SKM-1 (cell line): ENCODE results near the gene ISCU.
"Not testable (repeated sequence)": the region's sequence is repeated elsewhere in the genome, so short reads cannot be mapped to it uniquely, and the experiment has no call there.

ENCODE experiments used
- DNase-seq: peaks from one replicate; lab custom pipeline; 2025; ENCODE audit not compliant: unreplicated experiment; lab: John Stamatoyannopoulos, UW

The ISCU gene

GRCh38 chr12:108568338-108569154, 6.2 kb downstream of the ISCU start:
- DNase-seq: no peak

- DNase-seq: no peak
These were observed 8.6 kb downstream of the ISCU start for GRCh38 chr12:108570743-108571608.

GRCh38 chr12:108571609-108572165, 9.3 kb downstream of the ISCU start:
- DNase-seq: no peak

GRCh38 chr12:108572166-108572790, 9.9 kb downstream of the ISCU start:
- DNase-seq: no peak

GRCh38 chr12:108573317-108573716, 10.9 kb downstream of the ISCU start:
- no peak for DNase-seq

- DNase-seq: not testable (repeated sequence)
These were observed 11.9 kb downstream of the ISCU start for GRCh38 chr12:108574276-108574675.

GRCh38 chr12:108575199-108575912, 13.0 kb downstream of the ISCU start:
- DNase-seq: no peak

GRCh38 chr12:108576660-108577234, 14.4 kb downstream of the ISCU start:
- no peak for DNase-seq

- DNase-seq: no peak
These were observed 15.1 kb downstream of the ISCU start for GRCh38 chr12:108577458-108577857.

GRCh38 chr12:108578264-108578663, 15.9 kb downstream of the ISCU start:
- no peak for DNase-seq

GRCh38 chr12:108578813-108579212, 16.4 kb downstream of the ISCU start:
- DNase-seq: no peak

GRCh38 chr12:108580531-108580930, 18.1 kb downstream of the ISCU start:
- no peak for DNase-seq

- no peak for DNase-seq
These were observed 19.2 kb downstream of the ISCU start for GRCh38 chr12:108581311-108582227.

- DNase-seq: no peak
These were observed 20.1 kb downstream of the ISCU start for GRCh38 chr12:108582509-108582908.

- no peak for DNase-seq
These were observed 20.8 kb downstream of the ISCU start for GRCh38 chr12:108582978-108583770.

GRCh38 chr12:108583991-108584390, 21.6 kb downstream of the ISCU start:
- DNase-seq: no peak

GRCh38 chr12:108584456-108585065, 22.2 kb downstream of the ISCU start:
- no peak for DNase-seq

GRCh38 chr12:108585864-108586263, 23.5 kb downstream of the ISCU start:
- DNase-seq: no peak
